Activated CD4-positive, CD25-positive, alpha-beta regulatory T cell treated with anti-CD3 and anti-CD28 coated beads, Interleukin-2, amount 50 U/mL, for 24 hours (primary cell): ENCODE measurements around the gene CCND1.
"Not testable (repeated sequence)": the region's sequence is repeated elsewhere in the genome, so short reads cannot be mapped to it uniquely, and the experiment has no call there.

Source experiments
- ATAC-seq, 2 donors: fragments of 150-1000 bp; cut with Tn5 transposase; one replicate each; pipeline ENCODE4 v1.10.0; 2021; ENCODE audit warnings: mild to moderate bottlenecking in 1 of 2, moderate library complexity in 1 of 2

The CCND1 gene

DNA sequence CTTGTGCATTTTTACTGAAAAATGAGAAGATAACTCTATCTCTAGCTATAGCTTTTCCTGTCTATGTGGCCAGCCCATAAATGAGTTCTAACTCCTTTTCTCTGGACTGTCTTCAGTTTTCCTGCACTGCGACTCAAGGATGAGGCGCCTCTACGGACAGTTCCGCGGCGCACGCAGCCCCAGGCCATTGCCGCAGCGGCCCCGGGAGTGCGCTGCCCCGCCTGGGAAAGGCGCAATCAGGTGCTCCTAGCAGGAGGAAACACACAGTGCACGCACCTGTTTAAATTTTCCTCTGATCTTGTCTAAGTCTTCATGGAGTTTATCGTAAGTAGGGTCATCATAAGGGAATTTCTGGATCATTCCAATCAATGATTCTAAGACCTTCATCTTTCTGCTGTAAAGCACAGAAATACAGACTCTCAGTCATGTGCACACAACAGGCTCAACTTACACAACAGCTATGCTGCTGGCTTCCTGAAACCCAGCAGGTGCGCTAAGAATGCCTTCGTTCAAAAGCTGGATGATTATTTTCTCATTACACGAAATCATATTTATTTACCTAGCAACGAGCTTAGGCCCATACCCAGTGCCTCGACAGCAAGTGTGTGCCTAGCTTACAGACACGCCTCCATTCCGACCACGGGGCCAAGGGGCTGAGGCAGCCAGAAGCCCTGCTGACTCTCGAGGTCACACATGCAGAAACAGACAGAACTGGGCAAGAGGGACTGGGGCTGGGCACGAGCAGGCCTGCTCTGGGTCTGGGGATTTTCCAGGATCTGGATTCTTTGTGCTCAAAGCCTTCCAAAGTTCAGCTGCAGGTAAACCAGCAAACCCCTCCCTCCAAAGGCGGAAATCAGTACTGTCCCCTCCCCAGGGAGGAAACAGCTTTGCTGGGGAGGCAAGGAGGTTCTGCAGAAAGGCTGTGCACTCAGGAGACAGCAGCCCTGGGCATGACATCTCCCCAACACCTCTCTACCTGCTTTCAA lies 27.0 kb downstream of the CCND1 start:
- ATAC-seq, result no peak

DNA sequence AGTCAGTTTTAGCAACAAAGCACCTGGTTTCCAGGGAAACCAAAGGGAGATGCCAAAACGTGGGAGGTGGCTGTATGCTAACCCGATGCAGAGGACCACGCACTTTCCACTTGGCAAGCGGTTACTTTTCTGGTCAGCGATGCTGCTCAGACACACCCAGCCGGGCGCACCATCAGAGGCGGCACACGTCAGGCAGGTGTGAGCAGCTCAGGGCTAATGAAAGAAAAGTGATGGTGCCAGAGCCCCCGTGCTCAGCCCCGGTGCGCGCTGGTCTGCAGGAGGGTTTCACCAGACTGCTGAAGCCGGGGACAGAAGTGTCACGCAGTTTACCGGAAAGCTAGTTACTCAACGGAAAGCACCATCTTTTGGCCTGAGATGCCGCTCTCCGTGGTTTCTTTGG lies 28.5 kb downstream of the CCND1 start:
- peak in 1 of 2 donors; percentile 15 for ATAC-seq

DNA sequence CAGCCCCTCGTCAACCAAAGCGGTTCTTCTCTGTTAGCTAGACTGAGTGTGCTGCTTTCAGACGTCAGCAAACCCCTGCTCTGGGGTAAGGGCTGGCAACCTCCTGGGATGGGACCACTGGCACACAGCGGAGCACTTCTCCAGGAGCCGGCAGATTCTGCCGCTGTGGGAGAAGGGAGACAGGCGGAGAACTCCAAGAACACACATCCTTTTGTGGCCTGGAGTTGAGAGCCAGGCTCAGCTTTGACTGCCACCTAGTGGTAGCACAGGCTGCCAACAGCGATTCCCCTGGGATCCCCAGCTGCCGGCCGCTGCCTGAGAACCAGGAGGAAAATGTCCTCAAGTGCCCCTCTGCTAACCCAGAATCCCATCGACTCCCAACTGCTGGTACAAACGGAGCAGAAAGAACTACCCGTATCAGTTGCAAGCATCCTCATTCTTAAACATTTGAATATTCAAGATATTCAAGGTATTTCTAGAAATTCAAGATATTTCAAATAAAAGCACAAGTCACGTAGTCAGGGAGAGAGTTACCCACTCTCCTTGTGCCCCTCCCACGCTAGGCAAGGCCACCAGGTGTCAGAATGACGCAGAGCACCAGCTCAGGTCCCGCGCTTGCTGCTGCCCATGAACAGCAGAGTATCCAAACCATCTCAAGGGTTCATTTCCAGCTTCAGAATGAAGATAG lies 29.3 kb downstream of the CCND1 start:
- peak in 1 of 2 donors; percentile 20 for ATAC-seq

DNA sequence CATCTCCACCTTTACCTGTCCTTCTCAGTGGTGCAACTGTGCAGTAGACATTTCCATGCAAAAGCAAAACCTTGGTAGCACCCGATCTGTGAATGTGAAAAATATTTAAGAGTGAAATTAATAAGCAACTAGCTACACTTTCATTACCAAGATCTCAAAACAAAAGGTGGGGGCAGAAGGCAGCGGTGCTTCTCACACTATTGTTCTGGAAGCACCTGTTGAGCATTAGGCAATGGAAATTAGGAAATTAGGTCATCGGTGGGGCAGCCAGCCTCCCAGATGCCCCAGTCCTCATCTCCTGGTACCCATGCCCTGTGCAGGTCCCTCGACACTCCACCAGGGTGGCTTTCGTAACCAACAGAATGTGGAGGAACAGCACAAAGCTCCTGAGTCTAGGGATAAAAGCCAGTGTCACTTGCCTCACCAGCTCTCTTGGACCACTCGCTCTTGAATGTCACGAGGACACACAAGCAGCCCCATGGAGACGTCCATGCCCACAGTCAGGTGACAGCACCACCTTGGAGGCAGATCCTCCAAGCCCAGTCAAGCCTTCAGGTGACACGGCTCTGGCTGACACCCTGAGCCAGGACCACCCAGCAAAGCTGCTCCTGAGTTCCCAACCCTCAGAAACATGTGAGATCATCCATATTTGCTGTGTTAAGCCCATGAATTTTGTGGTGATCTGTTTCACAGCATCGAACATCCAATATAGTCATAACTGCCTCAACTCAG lies 30.9 kb downstream of the CCND1 start:
- no peak for ATAC-seq

DNA sequence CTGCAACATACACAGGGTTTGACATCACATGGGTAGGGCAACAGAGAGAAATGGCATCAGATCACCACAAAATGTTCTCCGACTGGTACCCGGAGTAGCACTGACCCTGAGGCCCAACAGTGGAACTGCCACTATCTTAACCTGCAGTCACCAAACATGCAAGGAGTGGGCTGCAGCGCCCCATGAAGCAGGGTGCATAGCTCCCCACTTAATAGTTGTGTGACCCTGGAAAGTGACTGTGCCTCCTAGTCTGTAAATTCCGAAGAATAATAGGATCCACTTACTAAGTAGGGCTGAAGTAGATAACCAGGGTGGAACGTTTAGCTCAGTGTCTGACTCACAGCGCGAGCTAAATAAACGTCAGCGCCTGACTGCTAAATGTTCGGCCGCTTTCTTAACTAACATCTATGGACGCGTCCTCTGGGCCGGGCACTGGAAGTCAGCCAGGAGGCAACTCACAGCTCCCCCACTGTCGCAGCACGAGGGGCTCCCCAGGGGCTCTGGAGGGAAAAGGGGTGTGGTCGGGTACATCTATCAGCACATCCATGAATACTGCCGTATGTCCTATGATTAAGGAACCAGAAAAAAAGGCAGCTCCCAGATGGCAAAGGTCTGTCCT lies 33.4 kb downstream of the CCND1 start:
- ATAC-seq, result peak; percentile 14 to 26

DNA sequence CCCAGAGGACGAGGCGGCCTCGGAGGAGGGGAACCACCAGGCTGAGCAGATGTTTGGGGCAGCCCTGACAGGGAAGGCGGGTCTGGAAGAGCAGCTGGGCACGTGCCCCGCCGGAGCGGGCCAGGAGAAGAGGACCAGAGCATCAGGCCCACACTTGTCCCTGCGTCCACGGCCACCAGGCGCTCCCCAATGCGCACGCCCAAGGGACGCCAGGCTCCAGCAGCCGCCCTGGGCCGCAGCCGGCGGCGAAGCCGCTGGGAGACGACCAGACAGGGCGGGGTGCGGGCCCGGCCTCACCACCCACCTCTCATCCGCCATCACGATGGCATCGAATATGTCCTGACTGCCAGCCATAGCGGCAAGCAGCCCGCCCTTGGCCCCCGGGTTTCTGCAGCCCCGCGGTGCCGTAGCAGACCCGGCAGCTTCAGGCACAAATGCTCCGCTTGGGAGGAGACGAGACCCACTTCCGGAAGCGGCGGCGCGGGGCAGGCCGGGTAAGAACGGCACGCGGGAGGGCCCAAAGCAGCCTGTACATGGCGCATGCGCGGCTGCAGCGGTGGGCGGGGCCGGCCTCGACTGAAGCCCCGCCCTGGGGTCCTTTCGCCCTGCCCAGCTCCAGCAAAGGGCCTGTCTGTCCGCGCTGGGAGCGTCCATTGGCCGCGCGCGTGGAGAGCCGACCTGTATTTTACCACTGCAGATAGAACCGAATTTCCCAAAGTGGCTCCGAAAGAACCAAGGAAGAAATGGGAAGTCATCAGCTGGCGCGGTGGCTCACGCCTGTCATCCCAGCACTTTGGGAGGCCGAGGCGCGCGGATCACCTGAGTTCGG lies 34.1 kb downstream of the CCND1 start, which contains the start of gene LTO1:
LTO1 (minus strand) TSS at position 468 of the 829 bp plus-strand sequence; CDS start at position 354, 114 bp downstream.
- ATAC-seq, result peak; percentile 88 to 91

DNA sequence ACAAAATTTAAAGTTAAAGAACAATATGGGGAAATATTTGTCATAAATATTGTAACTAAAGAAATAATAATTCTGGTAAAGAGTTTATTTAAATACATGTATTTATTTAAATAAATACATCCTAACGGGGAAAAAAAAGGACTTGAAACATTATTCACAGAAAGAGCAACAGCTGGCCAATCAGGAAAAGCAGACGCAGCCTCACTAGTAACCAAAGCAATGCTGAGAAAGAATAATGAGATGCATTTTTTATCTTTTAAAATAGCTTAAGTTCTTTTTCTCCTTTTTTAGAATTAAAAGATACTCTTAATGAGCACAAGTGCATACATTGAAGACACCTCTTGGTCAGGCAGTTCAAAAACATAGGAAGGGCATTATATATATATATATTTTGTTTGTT lies 36.8 kb downstream of the CCND1 start:
- ATAC-seq, result no peak

DNA sequence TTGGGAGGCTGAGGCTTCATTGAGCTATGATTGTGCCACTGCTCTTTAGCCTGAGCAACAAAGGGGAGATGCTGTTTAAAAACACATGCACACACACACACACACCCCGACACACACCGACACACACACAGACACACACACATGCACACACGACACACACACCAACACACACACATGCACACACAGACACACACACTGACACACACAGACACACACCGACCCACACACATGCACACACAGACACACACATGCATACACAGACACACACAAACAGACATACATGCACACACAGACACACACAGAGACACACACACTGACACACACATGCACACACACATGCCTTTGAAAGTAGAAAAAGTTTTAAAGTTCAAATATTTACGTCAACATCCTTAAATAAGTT lies 39.7 kb downstream of the CCND1 start:
- no peak for ATAC-seq

DNA sequence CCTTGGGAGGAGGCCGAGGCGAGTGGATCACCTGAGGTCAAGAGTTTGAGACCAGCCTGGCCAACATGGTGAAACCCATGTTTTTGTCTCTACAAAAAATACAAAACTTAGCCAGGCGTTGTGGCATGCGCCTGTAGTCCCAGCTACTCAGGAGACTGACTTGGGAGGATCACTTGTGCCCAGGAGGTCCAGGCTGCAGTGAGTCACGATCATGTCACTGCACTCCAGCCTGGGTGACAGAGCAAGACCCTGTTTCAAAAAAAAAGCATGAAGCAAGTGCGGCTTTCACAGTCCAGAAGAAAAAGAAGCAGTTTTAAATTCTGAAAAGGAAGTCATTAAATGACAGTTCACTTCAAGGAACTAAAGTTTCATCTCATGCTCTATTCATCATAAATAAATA lies 41.3 kb downstream of the CCND1 start:
- ATAC-seq, result no peak

DNA sequence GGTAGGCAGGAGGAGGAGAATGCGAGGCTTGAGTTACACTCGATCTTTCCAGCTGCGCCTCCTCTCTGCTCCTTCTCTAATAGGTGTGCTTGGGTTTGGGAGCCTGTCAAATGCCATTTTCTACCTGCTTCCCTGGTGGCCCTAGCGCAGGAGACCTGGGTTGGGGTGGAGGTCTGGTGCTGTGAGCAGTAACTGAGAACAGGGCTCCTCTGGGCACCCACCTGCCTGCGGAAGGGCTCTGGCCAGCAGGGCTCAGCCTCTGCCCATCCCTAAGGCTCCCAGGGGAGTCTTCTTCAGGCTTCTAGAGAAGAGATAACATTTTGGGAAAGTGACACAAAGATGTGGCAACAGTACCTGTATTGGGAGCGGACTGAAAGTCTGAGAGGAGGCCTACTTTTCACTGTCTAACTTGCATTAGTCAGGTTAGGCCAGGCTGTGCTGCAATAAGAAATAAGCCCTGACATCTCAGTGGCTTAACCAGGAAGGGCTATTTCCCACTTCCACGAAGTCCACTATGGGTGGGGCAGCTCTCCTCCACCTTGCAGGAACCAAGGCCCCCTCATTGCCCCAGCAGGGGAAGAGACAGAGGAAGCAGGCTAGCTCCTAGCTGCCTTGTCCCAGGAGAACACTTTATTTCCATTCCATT lies 41.8 kb downstream of the CCND1 start:
- ATAC-seq, result no peak

DNA sequence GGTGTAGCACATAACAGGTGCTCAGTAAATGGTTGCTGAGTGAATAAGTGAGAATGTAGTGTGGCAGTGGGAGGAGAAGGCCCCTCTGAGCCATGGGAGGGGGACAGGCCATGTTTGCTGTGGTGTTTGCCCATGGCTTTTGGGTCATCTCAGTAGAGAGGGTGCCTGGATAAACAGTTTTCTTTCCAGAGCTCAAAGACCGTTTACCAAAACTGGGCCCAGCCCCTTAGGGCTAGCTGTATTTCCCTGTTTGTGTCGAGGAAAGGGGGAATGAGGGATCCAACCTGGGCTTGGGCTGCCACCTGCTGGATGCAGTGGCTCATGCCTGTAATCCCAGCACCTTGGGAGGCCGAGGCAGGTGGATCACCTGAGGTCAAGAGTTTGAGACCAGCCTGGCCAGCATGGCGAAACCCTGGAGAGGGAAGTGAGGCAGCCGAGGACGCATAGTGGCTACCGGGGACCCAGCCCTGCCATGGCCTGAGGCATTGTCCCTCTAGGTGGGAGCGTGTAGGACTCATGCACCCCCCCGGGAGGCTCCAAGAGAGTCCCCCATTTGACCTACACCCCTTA lies 42.9 kb downstream of the CCND1 start:
- no peak for ATAC-seq

DNA sequence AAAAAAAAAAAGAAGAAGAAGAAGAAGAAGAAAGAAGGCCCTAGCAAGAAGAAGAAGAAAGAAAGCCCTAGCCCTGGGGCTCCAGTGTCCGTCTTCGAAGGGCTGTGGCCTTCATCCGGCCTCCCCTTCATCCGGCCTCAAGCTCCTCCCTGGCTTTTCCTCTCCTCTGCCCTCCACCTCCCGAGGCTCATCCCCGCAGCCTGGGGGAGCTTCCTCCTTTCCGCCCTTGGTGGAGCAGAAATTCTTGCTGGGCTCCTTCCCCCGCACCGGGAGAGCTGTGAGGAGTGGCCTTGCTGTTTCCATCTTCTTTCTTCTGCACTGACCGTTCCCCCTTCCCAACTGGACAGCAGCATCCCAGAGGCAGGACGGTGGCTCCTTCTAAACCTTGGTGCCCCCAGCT lies 43.7 kb downstream of the CCND1 start:
- ATAC-seq, result no peak

DNA sequence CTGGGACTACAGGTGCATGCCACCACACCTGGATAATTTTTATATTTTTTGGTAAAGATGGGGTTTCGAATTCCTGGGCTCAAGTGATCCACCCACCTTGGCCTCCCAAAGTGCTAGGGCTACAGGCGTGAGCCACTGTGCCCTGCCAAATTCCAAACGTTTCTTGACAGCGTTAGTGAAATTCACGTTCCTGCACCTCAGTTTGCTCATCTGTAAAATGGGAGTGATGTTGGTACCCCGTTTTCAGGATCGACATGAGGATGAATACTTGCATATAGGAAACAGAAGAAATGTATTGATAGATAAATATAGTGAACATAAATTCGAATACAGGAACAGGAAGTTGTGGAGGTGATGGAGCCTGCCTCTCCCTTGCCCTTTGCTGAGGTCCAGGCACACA lies 44.4 kb downstream of the CCND1 start:
- ATAC-seq, result no peak

DNA sequence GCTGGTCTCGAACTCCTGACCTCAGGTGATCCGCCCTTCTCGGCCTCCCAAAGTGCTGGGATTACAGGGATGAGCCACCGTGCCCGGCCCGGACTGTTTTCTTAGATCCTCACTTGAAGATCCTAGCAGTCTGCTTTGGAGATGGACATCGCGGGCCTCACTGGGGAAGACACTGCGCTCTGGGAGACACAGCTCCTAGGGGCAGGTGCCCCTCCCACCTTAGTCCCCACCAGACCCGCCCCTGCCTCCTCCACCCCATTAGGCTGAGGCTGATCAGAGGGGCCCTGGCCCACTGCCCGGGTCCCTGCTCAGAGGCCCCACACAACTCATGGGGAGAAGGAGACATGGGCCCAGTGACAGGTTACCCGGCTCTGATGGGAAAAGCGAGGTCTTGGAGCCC lies 45.5 kb downstream of the CCND1 start:
- ATAC-seq, result no peak

DNA sequence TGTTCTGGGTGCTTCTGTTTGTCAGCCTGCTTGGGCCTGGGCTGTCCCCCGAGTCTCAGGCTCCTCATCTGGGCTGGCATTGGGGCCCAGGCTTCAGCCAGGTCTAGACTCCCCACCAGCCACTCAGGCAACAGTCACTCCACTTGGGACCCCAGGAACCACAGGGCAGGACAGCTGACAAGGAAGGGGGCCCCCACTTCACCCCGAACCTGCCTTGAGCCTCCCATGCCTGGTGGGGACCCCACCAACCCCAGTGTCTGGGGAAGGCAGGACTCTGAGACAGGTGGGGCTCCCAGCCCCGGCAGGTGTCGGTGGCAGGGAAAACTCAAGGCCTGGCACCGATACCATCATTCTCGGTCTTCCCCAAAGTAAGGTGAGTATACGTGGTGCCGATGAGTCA lies 45.9 kb downstream of the CCND1 start:
- ATAC-seq, result no peak

DNA sequence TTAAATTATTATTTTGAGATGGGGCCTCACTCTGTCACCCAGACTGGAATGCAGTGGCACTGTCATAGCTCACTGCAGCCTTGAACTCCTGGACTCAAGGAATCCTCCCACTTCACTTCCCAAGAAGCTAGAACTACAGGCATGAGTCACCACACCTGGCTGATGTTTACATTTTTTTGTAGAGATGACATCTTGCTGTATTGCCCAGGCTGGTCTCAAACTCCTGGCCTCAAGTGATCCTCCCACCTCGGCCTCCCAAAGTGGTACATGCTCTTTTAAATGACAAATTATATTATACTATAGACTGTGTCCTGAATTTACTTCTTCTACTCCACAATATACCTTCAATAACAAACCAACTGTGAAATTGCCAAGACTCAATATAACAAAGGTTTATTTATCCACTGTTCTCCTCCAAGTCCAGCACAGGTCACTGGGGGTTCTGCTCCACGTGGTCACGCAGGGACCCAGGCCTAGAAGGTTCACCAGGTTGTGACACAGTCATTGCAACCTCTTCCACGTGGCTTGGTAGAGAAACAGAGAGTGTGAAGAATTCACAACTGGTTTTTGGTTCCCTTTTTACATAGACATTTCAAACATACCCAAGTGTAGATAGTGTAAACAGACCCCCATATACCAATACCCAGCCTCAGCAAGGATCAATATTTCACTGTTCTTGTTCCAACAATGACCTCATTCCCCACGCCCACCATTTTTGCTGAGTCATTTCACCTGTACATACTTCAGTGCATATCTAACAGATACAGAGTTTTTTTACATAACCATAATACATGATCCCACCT lies 47.2 kb downstream of the CCND1 start:
- ATAC-seq, result not testable (repeated sequence)

DNA sequence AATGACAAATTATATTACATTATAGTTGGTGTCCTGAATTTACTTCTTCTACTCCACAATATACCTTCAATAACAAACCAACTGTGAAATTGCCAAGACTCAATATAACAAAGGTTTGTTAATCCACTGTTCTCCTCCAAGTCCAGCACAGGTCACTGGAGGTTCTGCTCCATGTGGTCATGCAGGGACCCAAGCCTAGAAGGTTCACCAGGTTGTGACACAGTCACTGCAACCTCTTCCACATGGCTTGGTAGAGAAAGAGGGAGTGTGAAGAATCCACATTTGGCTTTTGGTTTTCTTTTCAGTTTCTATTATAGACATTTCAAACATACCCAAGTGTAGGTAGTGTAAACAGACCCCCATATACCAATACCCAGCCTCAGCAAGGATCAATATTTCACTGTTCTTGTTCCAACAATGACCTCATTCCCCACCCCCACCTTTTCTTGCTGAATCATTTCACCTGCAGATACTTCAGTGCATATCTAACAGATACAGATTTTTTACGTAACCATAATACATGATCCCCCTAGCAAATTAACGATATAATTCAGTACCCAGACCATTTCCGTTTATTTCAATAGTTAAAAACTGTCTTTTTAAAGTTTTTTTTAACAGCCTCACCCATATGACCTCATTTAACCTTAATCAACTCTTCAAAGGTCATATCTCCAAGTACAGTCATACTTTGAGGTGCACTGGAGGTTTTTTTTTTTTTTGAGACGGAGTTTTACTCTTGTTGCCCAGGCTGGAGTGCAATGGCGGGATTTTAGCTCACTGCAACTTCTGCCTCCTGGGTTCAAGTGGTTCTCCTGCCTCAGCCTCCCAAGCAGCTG lies 48.7 kb downstream of the CCND1 start:
- no peak for ATAC-seq

DNA sequence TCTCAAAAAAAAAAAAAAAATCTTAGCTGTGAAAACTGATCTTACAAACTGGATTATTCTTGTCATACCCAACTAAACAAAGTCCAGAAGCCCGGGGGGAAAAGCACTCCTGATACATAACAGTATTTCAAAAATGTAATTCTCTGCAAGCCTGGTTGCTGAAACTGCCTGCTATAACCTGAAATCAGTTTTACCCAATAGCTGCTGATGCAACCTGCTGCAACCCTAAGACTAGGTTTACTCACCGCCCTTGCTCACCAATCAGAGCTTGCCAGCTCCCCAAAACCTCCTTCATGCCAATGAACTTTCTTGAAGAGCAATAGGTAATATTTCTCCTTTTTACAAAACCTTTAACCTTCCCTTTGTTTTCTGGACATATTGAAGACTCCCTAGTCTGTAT lies 50.5 kb downstream of the CCND1 start:
- no peak for ATAC-seq

DNA sequence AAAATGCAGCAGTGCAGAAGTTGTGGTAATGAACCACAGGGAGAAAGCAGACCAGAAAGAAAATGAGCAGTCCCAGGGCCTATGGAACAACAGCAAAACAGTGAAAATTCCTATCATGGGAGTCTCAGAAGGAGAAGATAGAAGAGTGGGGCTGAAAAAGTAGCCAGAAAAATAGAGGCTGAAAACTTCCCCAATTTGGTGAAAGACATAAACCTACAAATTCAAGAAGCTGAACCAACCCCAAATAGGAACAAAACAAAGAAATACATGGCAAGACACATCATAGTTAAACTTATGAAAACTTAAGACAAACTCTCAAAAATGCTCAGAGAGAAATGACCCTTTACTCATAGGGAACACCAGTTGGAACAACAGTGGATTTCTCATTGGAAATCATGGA lies 51.5 kb downstream of the CCND1 start:
- ATAC-seq, result no peak
